ENCODE data around the gene PRAME. TPM values are rescaled to one million over a fixed set of nuclear protein-coding genes. Genes with fewer than 3 reads are reported as not detected.

The PRAME gene
- total RNA-seq, 1 donor from 2014 or later: not detected

- Histone ChIP-seq H3K4me3 (no peak overlapping the region), H3K27ac (replicated peaks) (no peak overlapping the region), H3K4me1 (no peaks in the 10 kb centered on the region), H3K27me3 (ENCODE audit: low read depth) (peaks cover 100% of the 10 kb centered on the region), H3K36me3 (no peaks in the 10 kb centered on the region), H3K9me3 (replicated peaks) (peaks cover 7% of the 10 kb centered on the region)
- intact Hi-C loops (cut with micrococcal nuclease): no loop called here
- TF ChIP-seq CTCF (IDR thresholded peaks at IDR 0.05; ENCODE audit: borderline replicate concordance): no peak
- DNase-seq: no peak
Observed at GRCh38 chr22:22569218-22569617, 10.2 kb upstream of the PRAME start.

- H3K36me3 ChIP-seq: no peaks in the 10 kb centered on the region
- intact Hi-C loops (cut with micrococcal nuclease): no loop called here
- no peak for DNase-seq
Observed at GRCh38 chr22:22565981-22566380, 6.9 kb upstream of the PRAME start.

GRCh38 chr22:22558071-22558971 lies 744 bp downstream of the PRAME start:
- TF ChIP-seq CTCF (IDR thresholded peaks at IDR 0.05; ENCODE audit: borderline replicate concordance): no peak
- peaks cover 7% of the 10 kb centered on the region for H3K27me3 ChIP-seq (ENCODE audit: low read depth)
- H3K9me3 ChIP-seq (replicated peaks): no peaks in the 10 kb centered on the region
- intact Hi-C loops (cut with micrococcal nuclease): no loop called here
- H3K27ac ChIP-seq (replicated peaks): no peak overlapping the region
- no peaks in the 10 kb centered on the region for H3K36me3 ChIP-seq
- DNase-seq: no peak
- H3K4me3 ChIP-seq: no peak overlapping the region
- peaks cover 9% of the 10 kb centered on the region for H3K4me1 ChIP-seq

More at GRCh38 chr22:22565981-22566380, 6.9 kb upstream of the PRAME start:
- Histone ChIP-seq H3K9me3 (replicated peaks) (peaks cover 7% of the 10 kb centered on the region), H3K27ac (replicated peaks) (no peak overlapping the region), H3K27me3 (ENCODE audit: low read depth) (peaks cover 69% of the 10 kb centered on the region), H3K4me3 (no peak overlapping the region), H3K4me1 (no peaks in the 10 kb centered on the region)
- TF ChIP-seq CTCF (IDR thresholded peaks at IDR 0.05; ENCODE audit: borderline replicate concordance): no peak

- Histone ChIP-seq H3K9me3 (replicated peaks) (no peaks in the 10 kb centered on the region), H3K27me3 (ENCODE audit: low read depth) (peaks cover 7% of the 10 kb centered on the region), H3K27ac (replicated peaks) (no peak overlapping the region), H3K4me3 (no peak overlapping the region), H3K36me3 (no peaks in the 10 kb centered on the region), H3K4me1 (peaks cover 9% of the 10 kb centered on the region)
- intact Hi-C loops (cut with micrococcal nuclease): no loop called here
- no peak for TF ChIP-seq CTCF (IDR thresholded peaks at IDR 0.05; ENCODE audit: borderline replicate concordance)
- DNase-seq: no peak
Observed at GRCh38 chr22:22556995-22557925, 1.8 kb downstream of the PRAME start.

- no peak overlapping the region for H3K4me3 ChIP-seq
- H3K4me1 ChIP-seq: peaks cover 9% of the 10 kb centered on the region
- no peaks in the 10 kb centered on the region for H3K36me3 ChIP-seq
- intact Hi-C loops (cut with micrococcal nuclease): no loop called here
- H3K27me3 ChIP-seq (ENCODE audit: low read depth): peaks cover 7% of the 10 kb centered on the region
- no peak for TF ChIP-seq CTCF (IDR thresholded peaks at IDR 0.05; ENCODE audit: borderline replicate concordance)
- no peak overlapping the region for H3K27ac ChIP-seq (replicated peaks)
- DNase-seq: no peak
- H3K9me3 ChIP-seq (replicated peaks): no peaks in the 10 kb centered on the region
Observed at GRCh38 chr22:22556578-22556977, 2.5 kb downstream of the PRAME start.
